Natural killer cell treated with Interleukin-12 subunit alpha and Interleukin-12 subunit beta and Interleukin-15 and Interleukin-18, amount 100 ng/mL, for 72 hours (primary cell): ENCODE data around the gene CHCHD6. TPM values are rescaled to one million over a fixed set of nuclear protein-coding genes. Genes with fewer than 3 reads are reported as not detected.
A peak's percentile ranks its signal among the peaks of the same experiment; 100 is the strongest.

ENCODE experiments used
- ATAC-seq, 2 donors: fragments of 150-1000 bp; cut with Tn5 transposase in 1 of 2; sonication (Bioruptor Pico), chemical (Tn5 transposase) in 1 of 2; 2 replicates each; pipeline ENCODE4 v1.10.0; 2021
- DNase-seq: peaks from one replicate; pipeline ENCODE4 v3.0.0; 2022; ENCODE audit warnings: low spot score
- H3K27ac Mint-ChIP-seq, 2 donors: 1 replicate in 1 of 2; 2 replicates in 1 of 2; pipeline ENCODE4 v1.8.0; 2022; ENCODE audit warnings: mixed read lengths in 2 of 2, mild to moderate bottlenecking in 1 of 2, moderate library complexity in 1 of 2
- H3K27me3 Mint-ChIP-seq, 2 donors: 1 replicate in 1 of 2; 2 replicates in 1 of 2; pipeline ENCODE4 v1.8.0; 2022; ENCODE audit warnings: mixed read lengths in 2 of 2
- H3K36me3 Mint-ChIP-seq: one replicate; pipeline ENCODE4 v1.8.0; 2022; ENCODE audit warnings: mixed read lengths
- H3K4me1 Mint-ChIP-seq, 2 donors: 1 replicate in 1 of 2; 2 replicates in 1 of 2; pipeline ENCODE4 v1.8.0; 2022; ENCODE audit warnings: low read depth in 2 of 2, mixed read lengths in 2 of 2, mild to moderate bottlenecking in 1 of 2
- H3K4me3 Mint-ChIP-seq: one replicate; pipeline ENCODE4 v1.8.0; 2022; ENCODE audit warnings: mixed read lengths
- H3K9me3 Mint-ChIP-seq: 2 replicates; pipeline ENCODE4 v1.8.0; 2022; ENCODE audit warnings: mixed read lengths
- total RNA-seq, 2 donors: library from RNA; stranded (reverse); gene quantifications; one replicate each; pipeline ENCODE4 v1.2.3, GENCODE V29; 2022

The CHCHD6 gene
- total RNA-seq, 2 donors from 2014 or later, result 8.0 to 13.3 TPM

- no peak for DNase-seq
- Mint-ChIP-seq H3K9me3 (no peaks in the 10 kb centered on the region), H3K4me1 (peaks cover under 1 to 5% of the 10 kb centered on the region in 2 donors), H3K27ac (no peak overlapping the region), H3K4me3 (no peak overlapping the region), H3K36me3 (peaks cover 18% of the 10 kb centered on the region), H3K27me3 (peaks cover 33 to 36% of the 10 kb centered on the region in 2 donors)
- ATAC-seq, result no peak
Measured at GRCh38 chr3:126917232-126917804, 213.3 kb downstream of the CHCHD6 start.

- no peak overlapping the region for H3K4me3 Mint-ChIP-seq
- DNase-seq (no peak), ATAC-seq (no peak)
- peaks cover 18% of the 10 kb centered on the region for H3K36me3 Mint-ChIP-seq
- peaks cover 5 to 7% of the 10 kb centered on the region in 2 donors for H3K4me1 Mint-ChIP-seq
- H3K27me3 Mint-ChIP-seq, result peaks cover 36 to 39% of the 10 kb centered on the region in 2 donors
- H3K27ac Mint-ChIP-seq, result no peak overlapping the region
- H3K9me3 Mint-ChIP-seq, result no peaks in the 10 kb centered on the region
Measured at GRCh38 chr3:126918355-126918821, 214.3 kb downstream of the CHCHD6 start.

- Mint-ChIP-seq H3K36me3 (peaks cover 15% of the 10 kb centered on the region), H3K4me3 (no peak overlapping the region), H3K9me3 (no peaks in the 10 kb centered on the region), H3K4me1 (peaks cover 18 to 21% of the 10 kb centered on the region in 2 donors), H3K27me3 (peaks cover 35 to 49% of the 10 kb centered on the region in 2 donors), H3K27ac (no peak overlapping the region)
- ATAC-seq, result no peak
- DNase-seq, result no peak
Measured at GRCh38 chr3:126921085-126921824, 217.2 kb downstream of the CHCHD6 start.

GRCh38 chr3:126922466-126922865 is 218.4 kb downstream of the CHCHD6 start:
- peaks cover 37 to 53% of the 10 kb centered on the region in 2 donors for H3K27me3 Mint-ChIP-seq
- peaks cover 22 to 27% of the 10 kb centered on the region in 2 donors for H3K4me1 Mint-ChIP-seq
- no peak overlapping the region for H3K4me3 Mint-ChIP-seq
- H3K27ac Mint-ChIP-seq, result no peak overlapping the region
- ATAC-seq (no peak), DNase-seq (no peak)
- peaks cover 19% of the 10 kb centered on the region for H3K36me3 Mint-ChIP-seq
- H3K9me3 Mint-ChIP-seq, result no peaks in the 10 kb centered on the region

DNA sequence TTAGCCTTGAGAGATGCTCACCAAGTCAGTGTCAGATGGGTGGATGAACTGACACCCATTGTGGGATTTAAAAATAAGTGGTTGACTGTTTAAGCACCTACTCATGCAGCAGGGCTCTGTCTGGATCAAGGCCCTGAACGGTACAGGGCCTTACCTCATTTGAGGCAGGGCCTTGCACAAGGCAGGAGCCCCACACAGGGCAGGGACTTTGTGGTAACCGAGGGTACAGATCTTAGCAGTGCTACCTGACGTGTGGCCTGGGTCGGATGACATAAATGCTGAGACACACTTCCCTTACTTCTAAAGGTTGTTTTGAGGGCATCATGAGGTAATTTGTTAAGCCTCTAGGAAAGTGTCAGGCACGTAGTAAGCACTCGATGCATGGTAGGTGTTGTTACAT is 219.4 kb downstream of the CHCHD6 start:
- H3K36me3 Mint-ChIP-seq, result peaks cover 19% of the 10 kb centered on the region
- H3K9me3 Mint-ChIP-seq, result no peaks in the 10 kb centered on the region
- ATAC-seq, result peak in 1 of 2 donors; percentile 60
- peaks cover 33 to 46% of the 10 kb centered on the region in 2 donors for H3K27me3 Mint-ChIP-seq
- peaks cover 22 to 27% of the 10 kb centered on the region in 2 donors for H3K4me1 Mint-ChIP-seq
- DNase-seq, result no peak
- no peak overlapping the region for H3K4me3 Mint-ChIP-seq
- no peak overlapping the region for H3K27ac Mint-ChIP-seq

DNA sequence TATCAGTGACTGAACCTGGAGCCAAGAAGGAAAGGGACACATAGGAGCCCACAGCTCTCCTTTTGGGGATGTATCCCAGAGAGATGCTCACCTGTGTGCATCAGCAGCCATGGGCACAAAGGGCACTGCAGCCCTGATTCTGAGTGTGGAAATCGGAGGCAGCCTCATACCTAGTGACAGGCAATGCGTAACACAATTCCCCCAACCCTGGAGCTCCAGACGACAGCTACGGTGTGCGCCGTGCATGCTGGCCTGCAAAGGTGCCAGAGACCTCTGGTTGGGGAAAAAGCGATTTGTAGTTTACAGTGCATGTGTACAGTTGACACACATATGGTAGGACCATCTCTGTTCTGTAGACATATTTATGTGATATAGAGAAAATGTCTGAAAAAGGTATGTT is 219.9 kb downstream of the CHCHD6 start:
- Mint-ChIP-seq H3K9me3 (no peaks in the 10 kb centered on the region), H3K4me3 (no peak overlapping the region), H3K36me3 (peaks cover 19% of the 10 kb centered on the region), H3K4me1 (peaks cover 22 to 27% of the 10 kb centered on the region in 2 donors), H3K27ac (no peak overlapping the region), H3K27me3 (peaks cover 29 to 47% of the 10 kb centered on the region in 2 donors)
- ATAC-seq, result no peak
- no peak for DNase-seq

GRCh38 chr3:126924458-126924857 is 220.4 kb downstream of the CHCHD6 start:
- DNase-seq, result no peak
- peaks cover 22 to 27% of the 10 kb centered on the region in 2 donors for H3K4me1 Mint-ChIP-seq
- peaks cover 19% of the 10 kb centered on the region for H3K36me3 Mint-ChIP-seq
- peaks cover 32 to 51% of the 10 kb centered on the region in 2 donors for H3K27me3 Mint-ChIP-seq
- H3K4me3 Mint-ChIP-seq, result peak overlapping the region; percentile 15
- no peaks in the 10 kb centered on the region for H3K9me3 Mint-ChIP-seq
- ATAC-seq, result no peak
- H3K27ac Mint-ChIP-seq, result no peak overlapping the region

DNA sequence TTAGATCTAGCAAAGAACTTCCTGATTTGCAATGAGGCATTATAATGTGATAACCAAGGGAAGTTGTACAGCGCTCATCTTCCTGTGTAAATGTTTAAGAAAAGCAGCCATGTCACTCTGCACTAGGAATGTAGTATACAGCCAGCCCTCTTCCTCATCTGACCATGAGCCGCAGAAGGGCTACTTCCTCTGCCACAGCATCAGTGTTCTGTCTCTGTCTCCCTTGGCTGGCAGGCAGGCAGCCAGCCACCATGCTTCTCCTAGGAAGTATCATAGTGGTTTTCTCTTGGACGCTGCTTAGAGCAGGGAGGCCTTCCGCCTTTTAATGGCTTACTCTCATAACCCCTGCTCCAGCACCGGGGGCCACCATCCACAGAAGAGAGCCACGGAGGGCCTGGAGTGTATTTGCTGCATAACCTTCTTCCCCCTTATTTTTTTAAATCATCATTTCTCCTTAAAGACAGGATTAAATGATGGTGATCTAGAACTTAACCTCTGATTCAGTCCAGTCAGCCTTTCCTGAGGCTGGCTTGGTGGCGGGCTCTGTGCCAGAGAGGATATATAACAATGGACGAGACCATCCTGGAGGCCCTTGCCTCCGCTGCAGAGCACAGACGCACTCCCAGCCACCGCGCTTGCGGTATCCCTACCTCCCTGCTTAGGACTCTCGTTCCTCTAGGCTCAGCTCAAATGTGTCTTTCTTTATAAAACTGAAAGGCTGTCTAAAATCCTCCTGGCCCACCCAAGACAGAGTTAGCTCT is 221.6 kb downstream of the CHCHD6 start:
- H3K27ac Mint-ChIP-seq, result no peak overlapping the region
- no peaks in the 10 kb centered on the region for H3K9me3 Mint-ChIP-seq
- H3K4me3 Mint-ChIP-seq, result no peak overlapping the region
- DNase-seq, result no peak
- H3K36me3 Mint-ChIP-seq, result peaks cover 9% of the 10 kb centered on the region
- H3K4me1 Mint-ChIP-seq, result peaks cover 22 to 27% of the 10 kb centered on the region in 2 donors
- peak in 1 of 2 donors; percentile 43 for ATAC-seq
- peaks cover 21 to 49% of the 10 kb centered on the region in 2 donors for H3K27me3 Mint-ChIP-seq

GRCh38 chr3:126926684-126927400 is 222.8 kb downstream of the CHCHD6 start:
- no peak overlapping the region for H3K27ac Mint-ChIP-seq
- H3K4me1 Mint-ChIP-seq, result peaks cover 22 to 27% of the 10 kb centered on the region in 2 donors
- H3K4me3 Mint-ChIP-seq, result no peak overlapping the region
- H3K27me3 Mint-ChIP-seq, result peaks cover 20 to 49% of the 10 kb centered on the region in 2 donors
- no peaks in the 10 kb centered on the region for H3K9me3 Mint-ChIP-seq
- ATAC-seq (no peak), DNase-seq (no peak)
- peaks cover 6% of the 10 kb centered on the region for H3K36me3 Mint-ChIP-seq

GRCh38 chr3:126927401-126927750 is 223.3 kb downstream of the CHCHD6 start:
- DNase-seq (no peak), ATAC-seq (no peak)
- Mint-ChIP-seq H3K27me3 (peaks cover 20 to 48% of the 10 kb centered on the region in 2 donors), H3K36me3 (peaks cover 6% of the 10 kb centered on the region), H3K9me3 (no peaks in the 10 kb centered on the region), H3K4me3 (no peak overlapping the region), H3K27ac (no peak overlapping the region), H3K4me1 (peaks cover 22 to 27% of the 10 kb centered on the region in 2 donors)

- ATAC-seq, result no peak
- DNase-seq, result no peak
- H3K27ac Mint-ChIP-seq, result no peak overlapping the region
- no peaks in the 10 kb centered on the region for H3K9me3 Mint-ChIP-seq
- H3K4me3 Mint-ChIP-seq, result no peak overlapping the region
- H3K4me1 Mint-ChIP-seq, result peaks cover 18 to 22% of the 10 kb centered on the region in 2 donors
- peaks cover 20 to 45% of the 10 kb centered on the region in 2 donors for H3K27me3 Mint-ChIP-seq
- peaks cover 6% of the 10 kb centered on the region for H3K36me3 Mint-ChIP-seq
Measured at GRCh38 chr3:126927846-126928245, 223.8 kb downstream of the CHCHD6 start.

GRCh38 chr3:126928921-126929474 is 225.0 kb downstream of the CHCHD6 start:
- DNase-seq, result no peak
- H3K27ac Mint-ChIP-seq, result no peak overlapping the region
- H3K27me3 Mint-ChIP-seq, result peaks cover 20 to 39% of the 10 kb centered on the region in 2 donors
- no peak for ATAC-seq
- H3K36me3 Mint-ChIP-seq, result peaks cover 6% of the 10 kb centered on the region
- no peaks in the 10 kb centered on the region for H3K9me3 Mint-ChIP-seq
- no peak overlapping the region for H3K4me3 Mint-ChIP-seq
- H3K4me1 Mint-ChIP-seq, result peaks cover 18 to 22% of the 10 kb centered on the region in 2 donors
